ENCODE results near the gene CA4. TPM values are rescaled to one million over a fixed set of nuclear protein-coding genes. Genes with fewer than 3 reads are reported as not detected.
"Not testable (repeated sequence)": the region's sequence is repeated elsewhere in the genome, so short reads cannot be mapped to it uniquely, and the experiment has no call there.

The CA4 gene
- total RNA-seq, 4 donors from 2014 or later: 2.2 to 9.0 (median 7.2) TPM; not detected in 1

- H3K27ac ChIP-seq: no peak overlapping the region
- no peaks in the 10 kb centered on the region for H3K9me3 ChIP-seq
- no peak overlapping the region for H3K4me3 ChIP-seq
- TF ChIP-seq, protein P1, sequence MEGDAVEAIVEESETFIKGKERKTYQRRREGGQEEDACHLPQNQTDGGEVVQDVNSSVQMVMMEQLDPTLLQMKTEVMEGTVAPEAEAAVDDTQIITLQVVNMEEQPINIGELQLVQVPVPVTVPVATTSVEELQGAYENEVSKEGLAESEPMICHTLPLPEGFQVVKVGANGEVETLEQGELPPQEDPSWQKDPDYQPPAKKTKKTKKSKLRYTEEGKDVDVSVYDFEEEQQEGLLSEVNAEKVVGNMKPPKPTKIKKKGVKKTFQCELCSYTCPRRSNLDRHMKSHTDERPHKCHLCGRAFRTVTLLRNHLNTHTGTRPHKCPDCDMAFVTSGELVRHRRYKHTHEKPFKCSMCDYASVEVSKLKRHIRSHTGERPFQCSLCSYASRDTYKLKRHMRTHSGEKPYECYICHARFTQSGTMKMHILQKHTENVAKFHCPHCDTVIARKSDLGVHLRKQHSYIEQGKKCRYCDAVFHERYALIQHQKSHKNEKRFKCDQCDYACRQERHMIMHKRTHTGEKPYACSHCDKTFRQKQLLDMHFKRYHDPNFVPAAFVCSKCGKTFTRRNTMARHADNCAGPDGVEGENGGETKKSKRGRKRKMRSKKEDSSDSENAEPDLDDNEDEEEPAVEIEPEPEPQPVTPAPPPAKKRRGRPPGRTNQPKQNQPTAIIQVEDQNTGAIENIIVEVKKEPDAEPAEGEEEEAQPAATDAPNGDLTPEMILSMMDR (IDR thresholded peaks at IDR 0.05): no peak
- no peak for TF ChIP-seq POLR2A (IDR thresholded peaks at IDR 0.05)
- no peak for TF ChIP-seq EP300 (IDR thresholded peaks at IDR 0.05)
- no peak for TF ChIP-seq POLR2AphosphoS5 (IDR thresholded peaks at IDR 0.05)
- peaks cover 7% of the 10 kb centered on the region for H3K36me3 ChIP-seq
- WGBS: 92% methylated on average over 8 of the region's 8 CpGs
- DNase-seq (ENCODE audit: low spot score in 2 of 2): no peak
- H3K27me3 ChIP-seq: no peaks in the 10 kb centered on the region
- peaks cover 8% of the 10 kb centered on the region for H3K4me1 ChIP-seq
Observed at GRCh38 chr17:60171753-60172079, 21.9 kb downstream of the CA4 start.

DNA sequence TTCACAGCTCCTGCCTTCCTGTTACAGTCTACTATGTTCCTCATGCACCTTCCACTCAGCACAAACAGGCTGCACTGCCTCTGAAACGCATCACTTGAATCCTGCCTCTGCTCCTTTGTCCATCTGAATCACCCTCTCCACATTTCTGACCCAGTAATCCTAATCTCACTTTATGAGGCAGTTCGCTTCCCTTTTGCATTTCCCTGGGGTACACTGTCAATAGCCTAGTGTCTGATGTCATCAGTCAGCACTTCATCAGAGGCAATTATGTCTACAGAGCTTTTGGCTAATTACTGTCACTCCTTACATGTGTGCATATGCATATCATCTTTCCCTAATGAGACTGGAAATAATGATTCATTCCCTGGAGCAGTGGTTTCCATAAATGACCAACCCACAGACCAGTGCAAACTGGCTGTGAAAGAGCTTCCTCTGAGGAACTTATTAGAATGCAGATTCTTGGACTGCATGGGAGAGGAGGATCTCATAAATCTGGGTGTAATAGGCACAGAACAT is 23.6 kb downstream of the CA4 start:
- no peak for TF ChIP-seq EP300 (IDR thresholded peaks at IDR 0.05)
- TF ChIP-seq, protein P1 (IDR thresholded peaks at IDR 0.05): no peak
- TF ChIP-seq POLR2A (IDR thresholded peaks at IDR 0.05): no peak
- no peak overlapping the region for H3K4me3 ChIP-seq
- H3K27ac ChIP-seq: no peak overlapping the region
- no peaks in the 10 kb centered on the region for H3K9me3 ChIP-seq
- DNase-seq (ENCODE audit: low spot score in 2 of 2): no peak
- WGBS: 62% methylated on average over 2 of the region's 2 CpGs
- H3K36me3 ChIP-seq: peaks cover 16% of the 10 kb centered on the region
- H3K27me3 ChIP-seq: no peaks in the 10 kb centered on the region
- H3K4me1 ChIP-seq: peaks cover 8% of the 10 kb centered on the region

GRCh38 chr17:60174035-60174434 is 24.3 kb downstream of the CA4 start:
- 74% methylated on average over 3 of the region's 3 CpGs for WGBS
- H3K27me3 ChIP-seq: no peaks in the 10 kb centered on the region
- TF ChIP-seq EP300 (IDR thresholded peaks at IDR 0.05) (no peak), POLR2A (IDR thresholded peaks at IDR 0.05) (no peak), POLR2AphosphoS5 (IDR thresholded peaks at IDR 0.05) (no peak)
- TF ChIP-seq, protein P1 (IDR thresholded peaks at IDR 0.05): no peak
- no peak overlapping the region for H3K4me3 ChIP-seq
- no peak for DNase-seq (ENCODE audit: low spot score in 2 of 2)
- H3K27ac ChIP-seq: no peak overlapping the region
- H3K9me3 ChIP-seq: no peaks in the 10 kb centered on the region
- H3K36me3 ChIP-seq: peaks cover 20% of the 10 kb centered on the region
- H3K4me1 ChIP-seq: peaks cover 8% of the 10 kb centered on the region

- TF ChIP-seq, protein P1 (IDR thresholded peaks at IDR 0.05): peak in 1 of 2 donors; percentile 7
- DNase-seq (ENCODE audit: low spot score in 2 of 2); H3K9me3 ChIP-seq; H3K27ac ChIP-seq; H3K4me3 ChIP-seq; H3K4me1 ChIP-seq; H3K27me3 ChIP-seq: not testable (repeated sequence)
- peaks cover 27% of the 10 kb centered on the region for H3K36me3 ChIP-seq
- 97% methylated on average over 6 of the region's 6 CpGs for WGBS
Observed at GRCh38 chr17:60174767-60175166, 25.0 kb downstream of the CA4 start.

DNA sequence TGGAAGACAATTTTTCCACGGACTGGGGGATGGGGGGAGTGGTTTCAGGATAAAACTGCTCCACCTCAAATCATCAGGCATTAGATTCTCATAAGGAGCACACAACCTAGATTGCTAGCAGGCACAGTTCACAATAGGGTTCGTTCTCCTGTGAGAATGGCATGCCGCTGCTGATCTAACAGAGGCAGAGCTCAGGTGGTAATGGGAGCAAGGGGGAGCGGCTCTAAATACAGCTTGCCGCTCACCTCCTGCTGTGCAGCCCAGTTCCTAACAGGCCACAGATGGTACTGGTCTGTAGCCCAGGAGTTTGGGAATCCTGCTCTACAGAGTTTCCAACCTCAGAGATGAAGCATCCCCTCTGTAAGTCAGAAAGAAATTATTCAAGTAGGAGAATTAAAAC is 27.0 kb downstream of the CA4 start:
- H3K27ac ChIP-seq; H3K27me3 ChIP-seq; H3K4me3 ChIP-seq; DNase-seq (ENCODE audit: low spot score in 2 of 2); H3K9me3 ChIP-seq; H3K4me1 ChIP-seq: not testable (repeated sequence)
- peaks cover 47% of the 10 kb centered on the region for H3K36me3 ChIP-seq
- 93% methylated on average over 5 of the region's 5 CpGs for WGBS

GRCh38 chr17:60178180-60178579 is 28.4 kb downstream of the CA4 start:
- H3K27me3 ChIP-seq; H3K4me1 ChIP-seq; H3K9me3 ChIP-seq; H3K27ac ChIP-seq; H3K4me3 ChIP-seq; DNase-seq (ENCODE audit: low spot score in 2 of 2): not testable (repeated sequence)
- peaks cover 61% of the 10 kb centered on the region for H3K36me3 ChIP-seq
- WGBS: 90% methylated on average over 2 of the region's 2 CpGs

GRCh38 chr17:60180380-60180779 is 30.6 kb downstream of the CA4 start:
- H3K36me3 ChIP-seq: peaks cover 81% of the 10 kb centered on the region
- H3K27me3 ChIP-seq; H3K27ac ChIP-seq; H3K9me3 ChIP-seq; DNase-seq (ENCODE audit: low spot score in 2 of 2); H3K4me1 ChIP-seq; H3K4me3 ChIP-seq: not testable (repeated sequence)
- WGBS: 88% methylated on average over 1 of the region's 1 CpG

- H3K27me3 ChIP-seq; H3K9me3 ChIP-seq; DNase-seq (ENCODE audit: low spot score in 2 of 2); H3K4me1 ChIP-seq; H3K27ac ChIP-seq; H3K4me3 ChIP-seq: not testable (repeated sequence)
- H3K36me3 ChIP-seq: peaks cover 82% of the 10 kb centered on the region
- WGBS: 80% methylated on average over 1 of the region's 1 CpG
Observed at GRCh38 chr17:60186372-60186771, 36.6 kb downstream of the CA4 start.

DNA sequence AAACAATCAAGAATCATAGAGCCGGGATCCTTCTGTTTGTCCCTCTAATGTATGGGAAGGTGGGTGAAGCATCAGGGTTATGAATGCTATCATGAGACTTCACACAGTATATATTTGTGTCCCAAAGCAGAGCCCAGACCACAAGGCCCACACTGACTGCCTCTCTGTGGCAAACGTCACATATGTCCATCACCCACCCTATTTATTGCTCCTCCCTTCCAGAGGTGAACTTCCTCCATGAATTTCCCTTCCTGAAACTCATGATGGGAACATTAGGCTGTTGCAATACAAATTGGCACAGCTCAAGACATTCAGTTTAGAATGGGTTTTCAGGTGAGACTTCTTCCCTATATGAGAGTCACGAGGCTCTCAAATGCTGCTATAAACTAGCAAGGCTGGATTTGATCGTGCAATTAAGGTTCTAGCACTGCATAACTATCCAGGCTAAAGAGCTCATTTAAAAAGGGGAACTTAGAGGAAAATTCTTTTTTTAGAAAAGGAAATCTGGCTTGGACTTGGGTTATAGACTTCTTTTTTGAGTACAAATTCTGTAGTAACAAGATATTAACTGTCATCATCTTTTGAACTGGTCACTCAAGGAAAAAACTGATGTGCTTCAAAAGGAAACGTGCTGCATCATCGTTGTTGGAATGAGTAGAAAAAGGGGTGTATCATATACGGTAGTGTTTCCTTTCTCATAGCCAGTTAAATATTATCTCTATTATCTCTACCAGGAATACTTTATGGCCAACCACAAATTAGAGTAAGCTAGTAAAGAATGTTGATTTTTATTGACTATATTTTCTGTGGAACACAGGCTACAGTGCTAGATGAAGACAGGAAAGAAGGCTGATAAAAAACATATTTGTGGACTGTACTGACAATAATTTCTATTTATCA is 37.3 kb downstream of the CA4 start:
- not testable (repeated sequence) for H3K4me3 ChIP-seq; H3K4me1 ChIP-seq; DNase-seq (ENCODE audit: low spot score in 2 of 2); H3K9me3 ChIP-seq; H3K27me3 ChIP-seq; H3K27ac ChIP-seq
- WGBS: 75% methylated on average over 7 of the region's 7 CpGs
- peaks cover 82% of the 10 kb centered on the region for H3K36me3 ChIP-seq
